ENCODE measurements around the gene C9orf40.

Gene C9orf40

DNA sequence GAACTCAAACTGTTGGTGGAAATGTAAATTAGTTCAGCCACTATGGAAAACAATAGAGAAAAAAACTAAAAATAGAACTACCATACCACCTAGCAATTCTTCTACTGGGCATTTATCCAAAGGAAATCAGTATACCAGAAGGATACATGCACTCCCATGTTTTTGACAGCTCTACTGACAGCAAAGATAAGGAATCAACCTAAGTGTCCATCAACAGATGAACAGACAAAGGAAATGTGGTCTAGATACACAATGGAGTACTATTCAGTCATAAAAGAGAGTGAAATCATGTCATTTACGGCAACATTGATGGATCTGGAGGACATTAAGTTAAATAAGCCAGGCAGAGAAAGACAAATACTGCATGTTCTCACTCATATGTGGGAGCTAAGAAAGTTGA, 21.8 kb upstream of the C9orf40 start:
- Histone ChIP-seq H3K36me3 (peaks cover 15 to 58% (median 40%) of the 10 kb centered on the region in 11 experiments; a peak in 19 of 22 replicates), H4K20me1 (no peaks in the 10 kb centered on the region), H3K4me3 (no peak overlapping the region), H3K27ac (no peak overlapping the region), H3K4me2 (no peak overlapping the region; a peak in 3 of 22 replicates), H3K27me3 (no peaks in the 10 kb centered on the region), H3K4me1 (peaks cover 6 to 16% (median 11%) of the 10 kb centered on the region in 10 experiments; a peak in 17 of 20 replicates), H3K9ac (no peak overlapping the region), H3K9me3 (replicated peaks in 1 of 11) (peaks cover 8 to 21% (median 11%) of the 10 kb centered on the region in 11 experiments)
- TF ChIP-seq Cebpa-rat (IDR thresholded peaks at IDR 0.05) = no peak

DNA sequence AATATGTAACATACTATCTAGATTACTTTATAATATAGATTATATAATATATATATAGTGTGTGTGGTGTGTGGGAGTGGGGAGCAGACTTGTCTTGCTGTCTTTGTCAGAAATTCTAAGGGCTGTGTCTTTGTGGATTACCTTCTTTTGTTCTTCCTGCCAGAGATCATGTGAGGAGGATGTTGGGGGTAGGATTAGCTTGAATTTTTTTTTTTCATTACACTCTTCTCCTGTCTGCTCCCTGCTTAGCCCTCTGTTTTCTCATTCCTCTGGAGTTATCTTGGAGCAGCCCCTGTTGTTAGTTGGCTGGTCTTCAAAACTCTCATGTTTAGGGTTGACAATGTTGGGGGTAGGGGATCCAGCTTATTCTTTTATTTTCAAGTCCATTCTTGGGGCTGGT, 21.0 kb upstream of the C9orf40 start:
- no peak for TF ChIP-seq Cebpa-rat (IDR thresholded peaks at IDR 0.05)
- Histone ChIP-seq H3K4me2 (peak overlapping the region in 5 of 11 experiments; percentile 4 to 16 (median 10); a peak in 2 of 22 replicates), H3K9me3 (replicated peaks in 1 of 11) (peaks cover 8 to 21% (median 11%) of the 10 kb centered on the region in 11 experiments), H3K9ac (no peak overlapping the region), H3K27ac (no peak overlapping the region), H3K4me3 (no peak overlapping the region), H4K20me1 (no peaks in the 10 kb centered on the region), H3K36me3 (peaks cover 9 to 49% (median 32%) of the 10 kb centered on the region in 11 experiments; a peak in 19 of 22 replicates), H3K4me1 (peaks cover 6 to 16% (median 11%) of the 10 kb centered on the region in 10 experiments; a peak in 17 of 20 replicates), H3K27me3 (no peaks in the 10 kb centered on the region)

- no peak overlapping the region for H3K27ac ChIP-seq
- no peak for TF ChIP-seq Cebpa-rat (IDR thresholded peaks at IDR 0.05)
Observed at GRCh38 chr9:74963056-74963455, 10.3 kb upstream of the C9orf40 start.

DNA sequence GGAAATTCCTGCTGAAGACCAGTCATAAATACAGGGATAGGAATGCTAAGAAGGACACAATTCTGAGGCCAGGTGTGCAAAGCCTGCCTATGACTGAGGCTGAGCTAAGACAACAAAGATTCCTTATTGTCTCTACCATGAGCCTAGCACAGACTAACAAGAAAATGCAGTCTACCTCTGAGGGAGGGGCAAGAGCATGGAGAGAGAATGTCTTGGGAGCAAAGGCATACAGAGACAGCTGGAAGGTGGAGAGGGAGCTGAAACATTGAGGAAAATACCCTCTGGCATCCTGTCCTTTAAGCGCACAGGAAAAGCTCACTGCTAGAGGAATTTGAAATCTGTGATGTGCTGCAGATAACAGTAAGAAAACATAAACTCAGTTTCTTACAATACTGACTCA, 8.8 kb upstream of the C9orf40 start:
- no peaks in the 10 kb centered on the region for H4K20me1 ChIP-seq
- no peak overlapping the region for H3K4me3 ChIP-seq
- no peak overlapping the region for H3K4me2 ChIP-seq
- peak overlapping the region in 3 of 11 experiments; percentile 39 to 67 (median 40); a peak in 4 of 22 replicates for H3K27ac ChIP-seq
- H3K9me3 ChIP-seq (replicated peaks in 1 of 11) = peaks cover 32 to 55% (median 45%) of the 10 kb centered on the region in 11 experiments
- H3K4me1 ChIP-seq = peaks cover 0 to 12% (median 0%) of the 10 kb centered on the region in 10 experiments; a peak in 4 of 20 replicates
- TF ChIP-seq Cebpa-rat (IDR thresholded peaks at IDR 0.05) = no peak
- H3K27me3 ChIP-seq = no peaks in the 10 kb centered on the region
- no peak overlapping the region for H3K9ac ChIP-seq
- H3K36me3 ChIP-seq = peaks cover 8 to 55% (median 39%) of the 10 kb centered on the region in 11 experiments; a peak in 19 of 22 replicates

More at GRCh38 chr9:74963056-74963455, 10.3 kb upstream of the C9orf40 start:
- Histone ChIP-seq H3K4me1 (peaks cover 0 to 12% (median 0%) of the 10 kb centered on the region in 10 experiments; a peak in 4 of 20 replicates), H4K20me1 (no peaks in the 10 kb centered on the region), H3K27me3 (no peaks in the 10 kb centered on the region), H3K9ac (no peak overlapping the region), H3K4me3 (no peak overlapping the region), H3K9me3 (replicated peaks in 1 of 11) (peaks cover 32 to 55% (median 45%) of the 10 kb centered on the region in 11 experiments), H3K4me2 (no peak overlapping the region), H3K36me3 (peaks cover 8 to 55% (median 40%) of the 10 kb centered on the region in 11 experiments; a peak in 19 of 22 replicates)

DNA sequence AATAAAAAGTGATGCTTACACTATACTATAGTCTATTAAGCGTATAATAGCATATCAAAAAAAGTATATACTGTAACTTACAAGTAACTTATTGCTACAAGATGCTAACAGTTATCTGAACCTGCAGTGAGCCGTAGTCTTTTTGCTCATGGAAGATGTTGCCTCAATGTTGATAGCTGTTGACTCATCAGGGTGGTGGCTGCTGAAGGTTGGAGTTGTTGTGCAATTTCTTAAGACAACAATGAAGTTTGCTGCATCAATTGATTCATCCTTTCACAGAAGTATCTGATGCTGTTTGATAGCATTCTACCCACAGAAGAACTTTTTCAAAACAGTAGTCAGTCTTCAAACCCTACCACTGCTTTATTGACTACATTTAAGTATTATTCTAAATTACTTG, 7.8 kb upstream of the C9orf40 start:
- H3K4me3 ChIP-seq = no peak overlapping the region
- peak overlapping the region in 3 of 11 experiments; percentile 39 to 67 (median 40); a peak in 4 of 22 replicates for H3K27ac ChIP-seq
- TF ChIP-seq Cebpa-rat (IDR thresholded peaks at IDR 0.05) = peak in 3 of 11 experiments; percentile 30 to 73 (median 63); a peak in 3 of 22 replicates
- H4K20me1 ChIP-seq = no peaks in the 10 kb centered on the region
- peaks cover 0 to 12% (median 0%) of the 10 kb centered on the region in 10 experiments; a peak in 4 of 20 replicates for H3K4me1 ChIP-seq
- H3K36me3 ChIP-seq = peaks cover 8 to 55% (median 39%) of the 10 kb centered on the region in 11 experiments; a peak in 19 of 22 replicates
- no peak overlapping the region for H3K9ac ChIP-seq
- H3K4me2 ChIP-seq = peak overlapping the region in 1 of 11 experiments; percentile 23; a peak in 2 of 22 replicates
- H3K27me3 ChIP-seq = no peaks in the 10 kb centered on the region
- H3K9me3 ChIP-seq (replicated peaks in 1 of 11) = peaks cover 32 to 49% (median 44%) of the 10 kb centered on the region in 11 experiments

GRCh38 chr9:74958587-74958986, 5.9 kb upstream of the C9orf40 start:
- TF ChIP-seq Cebpa-rat (IDR thresholded peaks at IDR 0.05) = no peak
- Histone ChIP-seq H3K4me3 (no peak overlapping the region), H3K27ac (no peak overlapping the region), H3K4me1 (peaks cover 0 to 20% (median 6%) of the 10 kb centered on the region in 10 experiments; a peak in 15 of 20 replicates), H3K27me3 (no peaks in the 10 kb centered on the region), H3K4me2 (no peak overlapping the region), H3K9me3 (replicated peaks in 1 of 11) (peaks cover 25 to 33% (median 30%) of the 10 kb centered on the region in 11 experiments), H4K20me1 (no peaks in the 10 kb centered on the region), H3K36me3 (peaks cover 8 to 41% (median 29%) of the 10 kb centered on the region in 11 experiments; a peak in 18 of 22 replicates), H3K9ac (no peak overlapping the region)

GRCh38 chr9:74953235-74953751, 581 bp upstream of the C9orf40 start:
- TF ChIP-seq Cebpa-rat (IDR thresholded peaks at IDR 0.05) = no peak
- Histone ChIP-seq H3K4me2 (peak overlapping the region; percentile 58 to 90 (median 83)), H3K27me3 (no peaks in the 10 kb centered on the region), H3K36me3 (peaks cover 0 to 7% (median 0%) of the 10 kb centered on the region in 11 experiments; a peak in 1 of 22 replicates), H3K27ac (peak overlapping the region; percentile 92 to 99 (median 97)), H3K4me1 (peaks cover 27 to 43% (median 34%) of the 10 kb centered on the region in 10 experiments), H4K20me1 (0 out of 22 replicates have a peak, but pooled peaks cover 0 to 6% (median 0%) of the 10 kb centered on the region in 11 experiments), H3K9me3 (replicated peaks in 1 of 11) (no peaks in the 10 kb centered on the region), H3K9ac (peak overlapping the region; percentile 92 to 99 (median 97)), H3K4me3 (peak overlapping the region; percentile 77 to 96 (median 92))

- no peaks in the 10 kb centered on the region for H3K27me3 ChIP-seq
- TF ChIP-seq Cebpa-rat (IDR thresholded peaks at IDR 0.05) = no peak
- H3K4me1 ChIP-seq = peaks cover 27 to 48% (median 38%) of the 10 kb centered on the region in 10 experiments
- H3K9ac ChIP-seq = peak overlapping the region; percentile 92 to 99 (median 97)
- peak overlapping the region; percentile 67 to 85 (median 78) for H3K4me2 ChIP-seq
- H3K36me3 ChIP-seq = peaks cover 0 to 21% (median 4%) of the 10 kb centered on the region in 11 experiments; a peak in 7 of 22 replicates
- H3K27ac ChIP-seq = peak overlapping the region; percentile 72 to 99 (median 97)
- peak overlapping the region; percentile 77 to 96 (median 92) for H3K4me3 ChIP-seq
- 0 out of 22 replicates have a peak, but pooled peaks cover 0 to 6% (median 0%) of the 10 kb centered on the region in 11 experiments for H4K20me1 ChIP-seq
- no peaks in the 10 kb centered on the region for H3K9me3 ChIP-seq (replicated peaks in 1 of 11)
Observed at GRCh38 chr9:74951725-74952151, 974 bp downstream of the C9orf40 start.

Measured in BLaER1 treated with 17β-estradiol and CSF1 and Interleukin-3, amounts not matched to agents 10 nM and 100 nM (cell line).